Activated CD8-positive, alpha-beta memory T cell treated with anti-CD3 and anti-CD28 coated beads for 24 hours (primary cell): Measurements from ENCODE around the gene ANKH.
"Not testable (repeated sequence)": the region's sequence is repeated elsewhere in the genome, so short reads cannot be mapped to it uniquely, and the experiment has no call there.

ENCODE experiments used
- DNase-seq: peaks from one replicate; pipeline ENCODE4 v3.0.0-alpha.2; 2020

The ANKH gene

DNA sequence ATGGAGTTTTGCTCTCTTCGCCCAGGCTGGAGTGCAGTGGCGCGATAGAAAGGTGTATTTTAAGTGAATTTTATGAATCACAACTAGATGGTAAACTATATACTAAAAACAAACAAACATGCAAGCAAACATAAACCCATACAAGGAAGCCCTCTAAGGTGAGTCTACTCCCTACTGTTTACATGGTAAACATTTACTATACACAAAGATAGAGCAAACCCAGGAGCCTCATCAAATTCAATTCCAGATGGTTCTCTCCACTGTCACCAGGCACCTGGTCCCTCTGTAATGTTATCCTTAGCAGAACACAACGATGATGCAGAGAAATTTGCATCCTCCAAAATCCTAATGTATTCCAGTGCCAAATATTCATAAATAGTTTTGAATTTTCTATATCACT, 17.9 kb downstream of the ANKH start:
- DNase-seq: no peak

DNA sequence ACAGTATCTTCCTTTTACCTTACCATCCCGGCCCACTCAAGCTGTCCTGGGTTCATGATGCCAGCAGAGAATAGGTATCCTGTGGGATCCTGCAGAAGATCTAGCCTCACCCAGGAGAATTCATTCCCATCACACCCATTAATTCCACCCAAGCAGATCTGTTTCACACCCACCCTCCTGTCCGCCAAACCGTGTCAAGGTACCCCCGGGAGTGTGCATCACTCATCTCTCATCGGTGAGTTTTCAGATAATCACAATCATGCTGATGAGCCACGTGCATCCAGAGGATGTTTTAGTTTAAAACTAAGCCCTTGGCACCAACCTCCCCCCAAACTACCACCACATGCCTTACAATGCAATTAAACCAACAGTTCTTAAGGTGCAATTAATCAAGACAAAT, 18.8 kb downstream of the ANKH start:
- DNase-seq: no peak

DNA sequence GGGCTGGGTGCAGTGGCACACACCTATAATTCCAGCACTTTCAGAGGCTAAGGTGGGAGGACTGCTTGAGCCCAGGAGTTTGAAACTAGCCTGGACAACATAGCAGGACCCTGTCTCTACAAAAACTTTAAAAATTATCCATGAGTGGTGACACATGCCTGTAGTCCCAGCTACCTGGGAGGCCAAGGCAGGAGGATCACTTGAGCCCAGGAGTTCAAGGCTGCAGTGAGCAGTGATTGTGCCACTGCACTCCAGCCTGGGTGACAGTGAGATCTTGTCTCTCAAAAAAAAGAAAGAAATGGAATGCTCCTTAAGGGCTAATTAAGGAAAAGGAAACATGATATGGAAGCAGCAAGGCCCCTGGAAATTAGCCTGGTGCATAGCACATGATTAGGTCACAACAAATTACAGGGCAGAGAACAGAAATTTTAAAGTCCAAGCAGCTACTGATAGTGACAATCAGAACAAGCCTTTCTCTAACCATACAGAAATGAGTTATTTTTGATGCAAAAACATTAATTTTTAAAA, 19.5 kb downstream of the ANKH start:
- DNase-seq: no peak

DNA sequence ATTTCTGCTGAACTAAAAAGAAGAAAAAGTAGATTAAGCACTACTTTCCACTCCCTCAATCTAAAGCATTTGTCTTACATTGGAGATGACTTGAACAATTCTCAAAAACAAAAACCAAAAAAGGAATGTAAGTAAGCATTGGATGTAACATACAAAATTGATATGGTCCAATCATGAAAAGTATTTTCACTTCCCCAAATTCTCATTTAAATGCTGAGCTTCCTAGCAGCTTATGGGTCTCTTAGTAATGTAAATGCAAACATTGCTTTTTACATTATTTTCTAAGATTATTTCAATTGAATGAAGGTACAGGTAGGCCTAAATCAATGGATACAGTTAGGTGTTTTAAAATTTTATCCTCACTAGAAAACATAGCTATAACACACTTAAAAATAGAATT, 20.0 kb downstream of the ANKH start:
- DNase-seq: no peak

DNA sequence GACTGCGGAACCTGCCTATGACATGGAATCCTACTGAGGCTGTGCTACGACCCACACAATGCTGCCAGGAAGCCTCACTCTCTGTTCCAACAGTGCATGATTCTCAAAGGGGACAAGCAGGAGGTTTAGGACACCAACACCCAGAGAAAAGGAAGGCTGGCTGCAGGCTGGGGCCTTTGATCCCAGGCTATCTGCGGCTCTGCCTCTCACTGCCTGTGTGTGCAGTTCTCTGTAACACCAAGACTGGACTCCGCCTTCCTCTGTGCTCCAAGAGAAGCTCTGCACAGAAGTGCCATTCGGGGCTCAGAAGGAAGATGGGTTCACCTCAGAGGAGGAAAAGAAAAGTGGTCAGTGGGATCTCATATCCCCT, 20.5 kb downstream of the ANKH start:
- no peak for DNase-seq

DNA sequence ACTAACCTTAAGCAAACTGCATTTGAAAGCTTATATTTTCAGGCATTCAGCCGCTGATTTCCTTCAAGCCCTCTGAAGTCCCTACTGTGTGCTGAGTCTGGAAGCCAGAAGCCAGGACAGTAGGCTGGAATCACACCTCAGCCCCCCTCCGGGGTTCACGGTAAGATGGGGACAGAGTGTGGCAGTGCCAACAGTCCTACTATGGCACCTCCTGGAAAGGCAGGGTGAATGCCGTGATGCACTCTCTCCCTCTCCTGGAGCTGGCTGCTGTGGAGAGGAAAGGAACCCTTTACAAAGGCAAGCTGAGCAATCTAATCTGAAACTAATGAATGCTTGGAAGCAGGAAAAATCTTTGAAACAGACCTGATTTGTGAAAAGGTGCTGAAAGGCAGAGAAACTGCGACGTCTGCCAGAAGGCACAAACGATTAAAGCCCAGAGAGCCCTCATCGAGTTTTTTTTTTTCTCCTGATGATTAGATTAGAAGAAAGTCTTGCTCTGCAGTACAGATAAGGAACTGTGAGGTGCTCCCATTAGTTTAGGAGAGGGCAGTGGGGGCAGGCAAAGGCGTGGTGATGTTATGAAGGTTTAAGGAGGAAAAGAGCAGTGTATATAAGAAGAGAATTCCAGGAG, 21.0 kb downstream of the ANKH start:
- DNase-seq: no peak

DNA sequence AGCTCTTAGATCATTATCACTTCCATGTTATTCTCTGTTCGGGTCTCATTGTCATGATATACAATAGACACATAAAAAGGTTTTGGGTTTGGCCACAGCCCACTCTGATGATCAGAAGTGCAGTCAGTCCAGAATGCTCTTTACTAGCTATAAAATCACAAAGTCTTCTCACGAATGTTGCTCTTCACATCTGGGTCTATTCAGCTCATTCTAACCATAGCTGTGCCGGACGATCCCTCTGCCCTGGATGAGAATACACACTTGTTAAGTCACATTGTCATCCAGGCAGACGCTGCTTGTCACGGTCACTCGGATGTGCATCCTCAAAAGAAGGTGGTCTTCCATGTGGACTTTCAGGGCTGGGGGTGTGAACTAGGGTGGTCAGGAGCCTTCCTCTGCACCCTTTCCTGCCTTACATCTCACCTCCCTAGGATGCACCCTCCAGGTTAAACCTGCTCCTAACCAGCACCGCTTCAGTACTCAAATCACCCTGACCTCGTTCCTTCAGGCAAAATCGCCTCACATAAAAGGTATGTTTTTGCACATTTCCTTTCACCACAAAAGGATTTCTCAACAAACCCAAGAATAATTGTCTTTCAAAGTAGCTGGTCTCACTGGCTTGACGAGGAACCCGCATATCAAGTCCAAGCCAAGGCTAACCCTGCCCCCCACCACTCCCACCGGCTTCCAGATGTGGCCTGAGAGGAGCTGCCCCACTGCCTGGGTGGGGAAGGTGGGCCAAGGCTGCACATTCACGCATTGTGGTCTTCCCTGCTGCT, 21.9 kb downstream of the ANKH start:
- no peak for DNase-seq

DNA sequence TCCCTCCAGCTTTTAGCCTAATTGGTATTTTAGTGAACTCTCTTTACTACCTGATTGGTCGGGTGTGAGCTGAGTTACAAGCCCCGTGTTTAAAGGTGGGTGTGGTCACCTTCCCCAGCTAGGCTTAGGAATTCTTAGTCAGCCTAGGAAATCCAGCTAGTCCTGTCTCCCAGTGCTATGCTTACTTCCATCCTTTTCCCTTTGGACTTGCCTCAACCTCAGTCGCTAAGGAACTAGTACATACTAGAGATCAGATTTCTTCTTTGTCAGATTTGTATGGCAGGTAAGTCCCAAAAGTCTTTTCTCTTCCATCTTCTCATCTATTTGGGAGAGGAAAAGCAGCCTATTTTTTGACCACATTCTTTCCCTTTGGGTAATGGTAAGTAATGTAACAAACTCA, 22.6 kb downstream of the ANKH start:
- not testable (repeated sequence) for DNase-seq

DNA sequence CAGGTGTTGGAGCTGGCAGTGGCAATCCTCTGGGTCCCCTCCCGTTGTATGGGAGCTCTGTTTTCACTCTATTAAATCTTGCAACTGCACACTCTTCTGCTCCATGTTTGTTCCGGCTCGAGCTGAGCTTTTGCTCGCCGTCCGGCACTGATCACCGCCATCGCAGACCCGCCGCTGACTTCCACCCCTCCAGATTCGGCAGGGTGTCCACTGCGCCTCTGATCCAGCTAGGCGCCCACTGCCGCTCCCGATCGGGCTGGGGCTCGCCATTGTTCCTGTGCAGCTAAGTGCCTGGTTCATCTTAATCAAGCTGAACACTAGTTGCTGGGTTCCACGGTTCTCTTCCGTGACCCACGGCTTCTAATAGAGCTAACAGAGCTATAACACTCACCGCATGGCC, 23.2 kb downstream of the ANKH start:
- DNase-seq: no peak

DNA sequence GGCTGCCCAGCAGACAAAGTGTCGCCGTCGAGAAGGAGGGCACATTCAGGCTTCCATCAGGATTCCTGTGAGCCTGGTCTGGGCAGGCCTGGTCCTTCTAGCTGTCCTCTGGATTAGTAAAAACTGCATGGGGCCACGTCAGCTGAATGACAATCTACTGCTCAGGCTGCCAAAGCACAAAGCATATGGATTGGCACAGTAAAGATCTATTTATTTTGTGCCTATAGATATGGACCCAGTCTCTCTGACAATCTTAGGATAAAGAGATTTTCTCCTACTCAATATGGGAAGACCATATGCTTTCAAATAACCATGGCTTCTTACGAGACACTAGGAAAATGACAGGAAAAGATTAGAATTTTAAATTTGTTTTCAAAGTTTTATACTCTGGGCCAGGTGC, 24.1 kb downstream of the ANKH start:
- no peak for DNase-seq

DNA sequence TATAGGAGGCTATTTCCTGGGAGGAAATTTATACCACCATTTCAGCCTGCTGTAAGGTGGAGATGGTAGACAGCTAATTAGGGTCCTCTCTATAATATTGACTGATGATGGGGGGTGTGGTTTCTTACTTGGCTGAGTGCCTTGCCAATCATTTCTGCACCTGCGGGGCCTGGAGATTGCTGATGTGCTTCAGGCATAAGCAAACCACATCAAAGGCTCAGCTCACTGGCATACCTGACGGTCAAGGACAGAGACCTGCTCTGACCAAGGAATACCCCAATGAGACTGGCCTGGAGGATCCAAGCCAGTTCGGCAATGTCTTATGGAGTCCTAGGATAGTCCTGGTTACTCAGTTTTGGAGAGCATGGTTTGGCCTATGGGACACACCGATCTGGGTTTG, 29.5 kb downstream of the ANKH start:
- no peak for DNase-seq

DNA sequence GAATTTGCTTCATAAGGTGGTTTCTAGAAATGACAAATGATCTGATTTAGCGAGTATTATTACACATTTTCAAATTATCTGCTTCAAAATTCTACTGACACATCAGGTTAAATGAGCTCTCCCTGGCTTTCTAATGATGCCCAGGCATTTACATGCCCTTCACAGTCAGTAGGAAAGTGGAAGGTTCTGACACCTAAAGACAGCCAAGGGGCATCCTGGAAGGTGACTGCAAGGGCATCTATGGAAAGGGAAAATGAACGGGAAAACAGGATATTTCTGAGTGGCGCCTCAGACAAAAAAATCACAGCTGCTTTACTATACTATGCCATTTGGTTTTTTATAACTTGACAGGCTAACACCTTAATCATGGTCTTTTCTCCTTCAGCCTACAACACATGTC, 31.0 kb downstream of the ANKH start:
- no peak for DNase-seq

DNA sequence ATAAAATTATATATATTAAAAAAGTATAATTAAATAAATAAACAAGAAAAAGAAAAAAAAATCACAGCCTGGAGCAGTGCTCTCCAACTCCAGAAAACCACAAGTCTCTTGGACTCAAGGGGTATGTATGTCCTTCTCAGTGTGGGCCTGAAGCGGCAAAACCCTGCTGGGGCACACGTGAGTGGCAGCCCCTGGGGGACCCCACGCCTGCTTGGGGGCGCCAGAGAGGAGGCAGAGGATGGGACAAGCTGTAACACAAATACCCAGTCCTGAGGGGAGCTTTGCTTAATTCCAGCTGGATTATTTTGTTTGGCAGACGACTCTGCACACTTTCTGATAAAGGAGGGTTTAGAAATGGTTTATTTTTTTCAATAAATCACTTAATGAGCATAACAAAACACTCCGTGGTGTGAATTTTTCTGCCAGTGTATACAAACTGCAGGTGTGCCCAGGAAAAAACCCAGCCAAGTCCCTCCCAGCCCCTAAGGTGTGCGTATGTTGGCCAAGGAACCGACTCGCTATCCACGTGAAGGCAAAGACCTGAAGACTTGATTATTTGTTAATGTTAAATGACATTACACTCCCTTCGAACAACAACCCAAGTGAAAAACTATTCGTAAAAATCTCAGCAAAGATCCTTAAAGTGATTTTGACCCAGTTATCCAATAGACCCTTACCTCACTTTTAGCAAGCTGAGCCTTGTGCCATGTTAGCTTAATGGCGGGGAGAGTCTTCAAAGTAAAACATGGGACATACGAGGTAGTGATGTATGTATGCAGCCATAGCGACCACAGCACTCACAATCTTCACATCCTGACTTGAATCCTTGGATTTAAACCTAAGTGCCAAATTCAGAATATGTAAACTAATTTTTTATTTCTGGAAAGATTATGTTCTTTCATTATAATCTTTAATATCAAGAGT, 32.9 kb downstream of the ANKH start:
- no peak for DNase-seq

DNA sequence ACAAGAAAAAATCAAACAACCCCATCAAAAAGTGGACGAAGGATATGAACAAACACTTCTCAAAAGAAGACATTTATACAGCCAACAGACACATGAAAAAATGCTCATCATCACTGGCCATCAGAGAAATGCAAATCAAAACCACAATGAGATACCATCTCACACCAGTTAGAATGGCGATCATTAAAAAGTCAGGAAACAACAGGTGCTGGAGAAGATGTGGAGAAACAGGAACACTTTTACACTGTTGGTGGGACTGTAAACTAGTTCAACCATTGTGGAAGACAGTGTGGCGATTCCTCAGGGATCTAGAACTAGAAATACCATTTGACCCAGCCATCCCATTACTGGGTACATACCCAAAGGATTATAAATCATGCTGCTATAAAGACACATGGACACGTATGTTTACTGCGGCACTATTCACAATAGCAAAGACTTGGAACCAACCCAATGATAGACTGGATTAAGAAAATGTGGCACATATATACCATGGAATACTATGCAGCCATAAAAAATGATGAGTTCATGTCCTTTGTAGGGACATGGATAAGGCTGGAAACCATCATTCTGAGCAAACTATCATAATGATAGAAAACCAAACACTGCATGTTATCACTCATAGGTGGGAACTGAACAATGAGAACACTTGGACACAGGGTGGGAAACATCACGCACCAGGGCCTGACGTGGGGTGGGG, 34.0 kb downstream of the ANKH start:
- DNase-seq: not testable (repeated sequence)

DNA sequence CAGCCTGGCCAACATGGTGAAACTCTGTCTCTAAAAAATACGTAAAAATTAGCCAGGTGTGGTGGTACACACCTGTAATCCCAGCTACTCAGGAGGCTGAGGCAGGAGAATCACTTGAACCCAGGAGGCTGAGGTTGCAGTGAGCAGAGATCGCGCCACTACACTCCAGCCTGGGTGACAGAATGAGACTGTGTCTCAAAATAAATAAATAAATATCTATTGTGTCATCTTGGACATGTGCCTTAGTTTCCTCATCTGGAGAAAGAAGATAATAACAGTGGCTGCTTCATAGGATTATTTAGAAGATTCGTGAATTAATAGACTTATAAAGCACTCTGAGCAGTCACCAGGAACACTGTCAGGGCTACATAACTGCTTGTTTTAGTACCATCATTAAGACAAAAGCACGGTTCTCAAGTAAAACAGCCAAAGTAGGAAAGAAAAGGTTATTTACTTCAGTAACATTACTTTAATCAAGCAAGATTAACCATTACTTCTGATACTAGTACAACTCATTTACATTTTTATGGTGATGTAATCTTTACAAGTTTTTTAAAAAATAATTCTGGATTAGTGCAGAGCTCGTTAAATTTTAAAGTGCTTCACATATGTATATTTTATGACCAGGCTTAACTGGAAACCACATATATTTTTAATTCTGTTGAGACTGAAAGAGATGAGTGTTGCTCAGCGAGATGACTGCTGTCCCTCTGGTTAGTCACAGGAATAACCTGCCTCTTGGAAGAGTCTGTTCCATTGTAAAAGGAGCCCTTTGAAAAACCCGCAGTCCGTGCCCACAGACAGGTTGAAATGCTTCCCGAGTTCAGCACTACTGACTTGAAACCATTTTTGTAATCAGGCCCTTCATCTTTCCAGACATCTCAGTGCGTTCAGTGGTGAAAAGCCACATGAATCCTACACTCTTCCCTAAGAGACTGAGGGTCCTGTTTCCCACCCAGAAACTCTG, 36.7 kb downstream of the ANKH start:
- no peak for DNase-seq

DNA sequence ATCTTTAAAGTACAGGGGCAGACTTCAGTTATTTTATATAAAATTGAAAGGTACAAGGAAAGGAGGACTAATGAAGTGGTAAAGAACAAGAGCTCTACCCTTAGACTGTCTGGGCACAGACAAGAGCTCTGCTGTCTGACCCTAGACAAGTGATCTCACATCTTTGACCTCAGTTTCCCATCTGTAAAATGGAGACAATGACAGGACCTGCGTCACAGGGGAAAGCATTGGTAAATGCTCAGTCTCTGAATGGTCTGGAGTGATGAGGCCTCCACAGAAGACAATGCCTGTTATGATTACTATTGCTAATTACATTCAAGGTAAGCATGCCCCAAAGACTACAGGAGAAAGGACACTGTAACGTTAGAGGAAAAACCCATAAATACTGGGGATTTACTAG, 37.5 kb downstream of the ANKH start:
- DNase-seq: no peak

DNA sequence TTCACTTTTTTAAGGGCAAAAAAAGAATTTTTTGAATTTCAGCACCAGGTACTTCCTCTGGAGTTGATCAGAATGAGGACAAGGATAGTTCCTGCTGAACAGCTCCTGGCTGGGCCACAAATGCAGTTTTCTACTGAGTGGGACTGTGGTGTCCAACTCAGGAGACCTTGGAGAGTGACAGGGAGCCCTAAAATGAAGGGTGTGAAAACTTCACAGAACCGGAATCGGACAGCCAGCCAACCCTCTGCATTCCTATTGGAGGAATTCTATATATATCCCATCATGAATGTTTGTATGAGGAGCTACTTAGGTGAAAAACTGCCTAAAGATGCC, 40.6 kb downstream of the ANKH start:
- no peak for DNase-seq

DNA sequence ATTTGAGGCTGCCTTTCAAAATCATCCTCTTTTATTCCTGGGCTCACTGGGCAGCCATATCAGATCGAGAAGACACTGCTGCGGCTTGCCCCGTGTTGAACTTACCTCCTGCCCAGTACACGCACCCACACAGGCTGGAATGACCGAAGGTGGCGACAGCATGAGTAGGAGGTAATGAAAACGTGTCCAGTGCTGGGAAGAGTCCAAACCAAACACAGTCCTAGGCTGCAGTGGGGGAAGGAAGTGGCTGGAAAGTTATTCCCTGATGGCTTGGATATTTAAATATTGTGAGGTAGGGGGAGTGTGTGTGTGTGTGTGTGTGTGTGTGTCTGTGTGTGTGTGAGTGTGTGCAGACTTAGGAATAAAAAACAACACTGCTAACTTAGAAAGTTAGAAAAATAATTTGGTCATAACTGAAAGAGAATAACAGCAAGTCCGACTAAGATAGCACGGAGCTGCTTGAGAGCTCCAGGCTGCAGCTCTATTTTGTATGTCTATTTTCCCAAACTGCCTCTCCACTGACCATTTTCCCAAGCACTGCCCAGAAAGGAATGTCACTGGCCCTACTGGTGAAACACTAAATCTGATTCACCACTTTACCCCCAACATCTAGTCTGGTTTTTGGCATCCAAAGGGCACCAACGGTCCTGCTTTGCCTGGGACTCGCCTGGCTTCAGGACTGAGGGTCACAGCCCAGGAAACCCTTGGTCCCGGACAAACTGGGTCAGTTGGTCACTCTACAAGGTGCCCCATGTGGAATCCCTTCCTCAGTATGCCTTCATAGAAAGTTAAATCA, 41.2 kb downstream of the ANKH start:
- DNase-seq: no peak

DNA sequence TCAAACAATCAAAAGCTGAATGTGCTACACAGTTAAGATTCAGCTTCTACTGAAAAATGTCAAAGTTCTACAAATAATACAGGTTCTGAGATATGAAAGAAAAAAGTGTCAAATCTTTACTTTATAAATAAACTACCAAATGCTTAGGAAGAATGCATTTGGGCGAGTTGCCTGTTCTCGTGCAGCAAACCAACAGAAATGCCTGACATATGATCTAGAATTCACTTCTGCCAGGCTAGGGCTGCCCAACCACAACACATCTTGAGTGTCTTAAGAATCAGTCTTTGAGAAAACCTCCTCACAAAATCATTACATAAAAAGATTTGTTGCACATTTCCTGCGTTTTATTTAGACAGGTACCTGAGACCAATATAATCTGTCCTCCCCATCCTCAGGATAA, 42.2 kb downstream of the ANKH start:
- no peak for DNase-seq

DNA sequence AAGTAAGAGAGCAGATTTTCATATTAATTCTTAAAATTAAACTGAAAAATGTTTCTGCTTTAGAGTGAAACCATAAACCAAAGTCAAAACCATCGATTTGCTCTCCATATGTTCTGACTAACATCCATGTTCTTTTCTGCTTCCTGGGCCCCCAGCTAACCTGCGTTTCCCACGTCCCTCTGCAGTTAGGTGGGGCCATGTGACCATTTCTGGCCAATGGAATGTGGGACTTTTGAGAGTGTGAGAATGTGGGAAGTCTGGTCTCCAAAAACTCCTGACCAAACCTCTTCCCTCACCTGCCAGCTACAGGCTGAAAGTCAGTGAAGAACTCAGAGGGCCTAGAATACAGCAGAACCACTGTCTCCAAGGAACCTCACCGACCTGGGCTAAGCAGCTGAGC, 44.9 kb downstream of the ANKH start:
- no peak for DNase-seq

DNA sequence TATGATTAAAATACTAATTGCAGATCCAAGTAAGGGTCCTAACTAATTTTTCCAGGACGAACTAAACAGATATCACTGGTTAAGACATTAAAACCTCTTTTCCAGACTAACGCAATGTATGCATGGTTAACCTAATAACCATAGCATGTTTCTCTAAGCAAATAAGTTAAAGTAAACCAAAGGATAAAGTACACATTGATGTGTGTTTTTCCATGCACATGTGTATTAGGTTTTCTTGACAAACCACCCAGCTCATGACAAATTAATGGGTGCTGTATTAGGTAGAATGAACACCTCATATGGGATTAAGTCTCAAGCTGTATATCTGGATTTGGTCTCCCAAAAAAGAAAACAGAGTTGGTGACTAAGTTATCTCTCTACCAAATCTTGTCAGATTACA, 45.6 kb downstream of the ANKH start:
- DNase-seq: no peak
